ENCODE results near the gene PPP1R16B. TPM values are rescaled to one million over a fixed set of nuclear protein-coding genes. Genes with fewer than 3 reads are reported as not detected.

Gene PPP1R16B
- total RNA-seq, 2 experiments from 2014 or later, result 65.3 to 65.4 TPM

GRCh38 chr20:38863024-38863851 is 57.7 kb downstream of the PPP1R16B start:
- Mint-ChIP-seq H3K27me3 (no peaks in the 10 kb centered on the region), H3K36me3 (peaks cover 3% of the 10 kb centered on the region), H3K9me3 (no peaks in the 10 kb centered on the region), H3K4me3 (peak overlapping the region; percentile 22), H3K4me1 (peaks cover 57% of the 10 kb centered on the region), H3K27ac (peak overlapping the region; percentile 47)
- DNase-seq, result peak; percentile 64

GRCh38 chr20:38864662-38865061 is 59.2 kb downstream of the PPP1R16B start:
- no peaks in the 10 kb centered on the region for H3K9me3 Mint-ChIP-seq
- DNase-seq, result no peak
- peaks cover 7% of the 10 kb centered on the region for H3K36me3 Mint-ChIP-seq
- H3K4me3 Mint-ChIP-seq, result no peak overlapping the region
- H3K4me1 Mint-ChIP-seq, result peaks cover 47% of the 10 kb centered on the region
- no peak overlapping the region for H3K27ac Mint-ChIP-seq
- no peaks in the 10 kb centered on the region for H3K27me3 Mint-ChIP-seq

DNA sequence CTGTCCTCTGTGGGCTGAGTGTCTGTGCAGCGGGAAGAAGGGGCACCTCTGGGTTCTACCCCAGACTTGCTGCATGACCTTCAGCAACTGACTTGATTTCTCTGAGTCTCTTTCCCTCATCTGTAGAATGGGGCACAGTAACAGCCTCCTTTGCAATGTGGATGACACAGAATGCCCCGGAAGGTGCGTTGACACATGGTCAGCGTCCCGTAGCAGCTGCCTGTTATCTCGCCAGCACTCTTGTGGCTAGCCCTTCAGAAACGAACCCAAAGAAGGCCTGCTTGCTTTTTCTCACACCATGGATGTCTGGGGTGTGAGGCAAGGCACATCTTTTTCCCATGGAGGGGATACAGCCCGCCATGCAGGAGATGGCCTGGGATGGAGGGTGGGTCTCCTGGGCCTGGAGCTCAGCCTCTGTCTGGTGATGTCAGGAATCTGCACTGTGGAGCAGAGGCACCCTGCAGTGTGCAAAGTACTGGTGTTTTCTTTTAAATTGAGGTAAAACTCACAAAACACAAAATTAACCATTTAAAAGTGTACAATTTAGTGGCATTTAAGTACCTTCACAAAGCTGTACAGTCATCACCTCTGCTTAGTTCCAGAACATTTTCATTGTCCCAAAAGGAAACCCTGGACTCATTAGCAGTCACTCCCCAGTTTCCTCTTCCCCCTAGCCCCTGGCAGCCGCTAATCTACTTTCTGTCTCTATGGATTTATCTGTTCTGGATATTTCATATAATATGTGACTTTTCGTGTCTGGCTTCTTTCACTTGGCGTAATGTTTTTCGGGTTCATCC is 61.0 kb downstream of the PPP1R16B start:
- Mint-ChIP-seq H3K4me1 (peaks cover 51% of the 10 kb centered on the region), H3K27me3 (no peaks in the 10 kb centered on the region), H3K27ac (no peak overlapping the region), H3K9me3 (no peaks in the 10 kb centered on the region), H3K4me3 (no peak overlapping the region), H3K36me3 (peaks cover 14% of the 10 kb centered on the region)
- DNase-seq, result no peak

DNA sequence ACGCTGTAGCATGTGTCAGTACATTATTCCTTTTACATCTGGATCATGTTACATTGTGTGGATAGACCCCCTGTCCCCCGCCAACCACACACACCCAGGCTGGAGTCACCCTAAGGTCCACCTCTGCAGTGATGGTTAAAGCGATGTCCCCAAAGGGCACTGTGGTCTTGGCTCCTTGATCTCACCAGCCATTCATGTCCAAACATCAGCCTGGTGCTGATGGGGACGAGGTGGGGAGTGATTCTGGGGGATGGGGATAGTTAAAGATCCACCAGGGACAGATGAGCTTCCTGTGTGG is 61.5 kb downstream of the PPP1R16B start:
- H3K27ac Mint-ChIP-seq, result no peak overlapping the region
- H3K27me3 Mint-ChIP-seq, result no peaks in the 10 kb centered on the region
- H3K4me3 Mint-ChIP-seq, result no peak overlapping the region
- peaks cover 14% of the 10 kb centered on the region for H3K36me3 Mint-ChIP-seq
- H3K9me3 Mint-ChIP-seq, result no peaks in the 10 kb centered on the region
- H3K4me1 Mint-ChIP-seq, result peaks cover 50% of the 10 kb centered on the region
- DNase-seq, result no peak

DNA sequence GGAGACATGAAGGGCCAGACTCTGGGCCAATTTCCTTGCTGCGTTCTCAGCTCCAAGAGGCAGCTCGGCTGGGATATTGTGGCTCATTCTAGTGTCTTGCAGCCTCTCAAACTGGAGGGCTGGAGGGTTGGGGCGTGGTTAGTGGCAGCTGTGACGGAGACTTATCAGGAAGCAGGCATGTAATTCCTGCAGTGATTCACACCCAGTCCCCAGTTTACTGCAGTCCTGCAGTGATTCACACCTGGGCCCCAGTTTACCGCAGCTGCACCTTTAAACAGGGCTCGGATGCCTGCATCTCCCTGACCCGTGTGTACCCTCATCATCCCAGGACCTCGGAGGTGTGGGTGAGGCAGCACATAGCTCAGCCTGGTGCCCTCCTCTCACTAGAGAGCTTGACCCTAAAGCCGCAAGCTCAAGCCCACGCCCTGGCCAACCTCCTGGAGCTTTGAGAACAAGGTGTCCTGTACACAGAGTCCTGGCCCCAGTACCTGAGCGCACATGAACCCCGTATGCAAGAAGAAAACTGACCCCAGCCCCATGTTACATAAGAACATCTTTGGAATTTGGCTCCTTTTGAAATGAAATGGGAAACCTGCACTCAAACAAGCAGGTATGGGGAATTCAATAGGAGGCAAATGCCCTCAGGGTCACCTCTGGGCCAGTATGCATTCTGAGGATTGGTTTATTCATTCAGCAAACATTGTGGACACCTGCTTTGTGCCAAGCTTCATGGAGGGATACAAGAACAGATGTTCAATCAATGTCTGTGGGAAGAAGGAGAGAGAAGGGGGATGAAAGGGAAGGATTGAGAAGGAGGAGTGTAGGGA is 65.4 kb downstream of the PPP1R16B start:
- Mint-ChIP-seq H3K27me3 (no peaks in the 10 kb centered on the region), H3K27ac (peak overlapping the region; percentile 21), H3K9me3 (no peaks in the 10 kb centered on the region), H3K36me3 (peaks cover 26% of the 10 kb centered on the region), H3K4me1 (peaks cover 62% of the 10 kb centered on the region), H3K4me3 (no peak overlapping the region)
- no peak for DNase-seq

DNA sequence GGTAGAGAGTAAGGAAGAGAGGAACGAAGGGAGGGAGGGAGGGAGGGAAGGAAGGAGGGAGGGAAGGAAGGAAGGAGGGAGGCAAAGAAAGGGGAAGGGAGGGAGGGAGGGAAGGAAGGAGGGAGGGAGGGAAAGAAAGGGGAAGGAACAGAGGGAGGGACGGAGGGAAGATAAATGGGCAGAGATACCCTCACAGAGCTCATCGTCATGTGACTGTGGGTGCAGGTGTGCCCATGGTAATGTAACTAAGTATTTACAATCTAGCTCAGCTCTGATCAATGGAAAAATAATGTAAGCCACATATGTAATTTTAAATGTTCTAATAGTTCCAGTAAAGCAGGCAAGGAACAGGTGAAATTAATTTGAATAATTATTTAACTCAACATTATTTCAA is 66.1 kb downstream of the PPP1R16B start:
- Mint-ChIP-seq H3K27me3 (no peaks in the 10 kb centered on the region), H3K36me3 (peaks cover 26% of the 10 kb centered on the region), H3K4me3 (no peak overlapping the region), H3K4me1 (peaks cover 67% of the 10 kb centered on the region), H3K9me3 (no peaks in the 10 kb centered on the region), H3K27ac (no peak overlapping the region)
- no peak for DNase-seq

GRCh38 chr20:38872036-38872435 is 66.5 kb downstream of the PPP1R16B start:
- no peak for DNase-seq
- peaks cover 26% of the 10 kb centered on the region for H3K36me3 Mint-ChIP-seq
- peak overlapping the region; percentile 94 for H3K27ac Mint-ChIP-seq
- H3K27me3 Mint-ChIP-seq, result no peaks in the 10 kb centered on the region
- H3K4me1 Mint-ChIP-seq, result peaks cover 70% of the 10 kb centered on the region
- peak overlapping the region; percentile 58 for H3K4me3 Mint-ChIP-seq
- no peaks in the 10 kb centered on the region for H3K9me3 Mint-ChIP-seq

GRCh38 chr20:38872491-38873049 is 67.1 kb downstream of the PPP1R16B start:
- Mint-ChIP-seq H3K27me3 (no peaks in the 10 kb centered on the region), H3K4me1 (peaks cover 72% of the 10 kb centered on the region), H3K9me3 (no peaks in the 10 kb centered on the region), H3K4me3 (peak overlapping the region; percentile 58), H3K36me3 (peaks cover 28% of the 10 kb centered on the region), H3K27ac (peak overlapping the region; percentile 94)
- DNase-seq, result no peak

- no peaks in the 10 kb centered on the region for H3K9me3 Mint-ChIP-seq
- peaks cover 76% of the 10 kb centered on the region for H3K4me1 Mint-ChIP-seq
- DNase-seq, result peak; percentile 86
- H3K36me3 Mint-ChIP-seq, result peaks cover 31% of the 10 kb centered on the region
- no peaks in the 10 kb centered on the region for H3K27me3 Mint-ChIP-seq
- peak overlapping the region; percentile 58 for H3K4me3 Mint-ChIP-seq
- peak overlapping the region; percentile 94 for H3K27ac Mint-ChIP-seq
Observed at GRCh38 chr20:38873050-38873581, 67.6 kb downstream of the PPP1R16B start.

- no peaks in the 10 kb centered on the region for H3K27me3 Mint-ChIP-seq
- DNase-seq, result no peak
- H3K27ac Mint-ChIP-seq, result peak overlapping the region; percentile 94
- H3K9me3 Mint-ChIP-seq, result no peaks in the 10 kb centered on the region
- H3K4me3 Mint-ChIP-seq, result peak overlapping the region; percentile 69
- peaks cover 26% of the 10 kb centered on the region for H3K36me3 Mint-ChIP-seq
- H3K4me1 Mint-ChIP-seq, result peaks cover 83% of the 10 kb centered on the region
Observed at GRCh38 chr20:38874460-38875174, 69.1 kb downstream of the PPP1R16B start.

GRCh38 chr20:38875175-38875993 is 69.9 kb downstream of the PPP1R16B start:
- H3K4me1 Mint-ChIP-seq, result peaks cover 81% of the 10 kb centered on the region
- peaks cover 22% of the 10 kb centered on the region for H3K36me3 Mint-ChIP-seq
- peak; percentile 63 for DNase-seq
- H3K27me3 Mint-ChIP-seq, result no peaks in the 10 kb centered on the region
- no peaks in the 10 kb centered on the region for H3K9me3 Mint-ChIP-seq
- peak overlapping the region; percentile 94 for H3K27ac Mint-ChIP-seq
- peak overlapping the region; percentile 69 for H3K4me3 Mint-ChIP-seq

DNA sequence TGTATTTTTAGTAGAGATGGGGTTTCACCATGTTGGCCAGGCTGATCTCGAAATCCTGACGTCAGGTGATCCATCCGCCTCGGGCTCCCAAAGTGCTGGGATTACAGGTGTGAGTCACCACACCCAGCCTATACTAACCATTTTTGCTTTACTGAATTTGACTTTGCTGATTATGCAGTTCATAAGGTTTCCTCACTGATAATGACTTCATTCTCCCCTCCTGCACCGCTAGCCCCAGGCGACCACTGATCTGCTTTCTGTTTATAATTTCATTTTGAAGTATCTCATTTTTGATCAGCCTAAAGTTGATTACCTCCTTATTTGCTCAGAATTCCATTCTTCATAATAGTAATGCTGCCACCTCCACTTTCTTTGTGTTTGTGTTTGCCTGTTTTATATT is 72.0 kb downstream of the PPP1R16B start:
- Mint-ChIP-seq H3K36me3 (peaks cover 24% of the 10 kb centered on the region), H3K27ac (no peak overlapping the region), H3K9me3 (no peaks in the 10 kb centered on the region), H3K27me3 (no peaks in the 10 kb centered on the region), H3K4me1 (peaks cover 84% of the 10 kb centered on the region), H3K4me3 (no peak overlapping the region)
- no peak for DNase-seq

DNA sequence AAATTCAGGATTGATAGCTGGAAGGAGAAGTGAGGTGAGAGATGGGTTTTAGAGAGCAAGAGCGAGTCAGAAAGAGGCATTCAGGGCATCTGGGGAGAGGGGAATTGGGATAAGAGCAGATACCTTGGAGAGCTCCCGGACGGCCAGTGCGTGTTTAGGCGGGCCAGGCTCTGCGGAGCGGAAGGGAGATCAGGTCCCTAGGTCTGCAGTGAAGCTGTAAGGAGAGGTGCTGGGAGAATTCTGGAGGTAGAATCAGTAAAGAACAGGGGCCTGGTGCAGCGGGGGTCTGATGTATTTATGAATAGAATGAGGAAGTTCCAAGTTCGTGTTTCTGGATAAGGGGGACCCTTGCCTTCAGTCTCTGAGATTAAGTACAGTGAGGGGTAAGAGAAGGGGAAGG is 73.4 kb downstream of the PPP1R16B start:
- no peak for DNase-seq
- H3K9me3 Mint-ChIP-seq, result no peaks in the 10 kb centered on the region
- no peak overlapping the region for H3K4me3 Mint-ChIP-seq
- no peaks in the 10 kb centered on the region for H3K27me3 Mint-ChIP-seq
- peak overlapping the region; percentile 17 for H3K27ac Mint-ChIP-seq
- H3K4me1 Mint-ChIP-seq, result peaks cover 79% of the 10 kb centered on the region
- H3K36me3 Mint-ChIP-seq, result peaks cover 22% of the 10 kb centered on the region

All from activated naive CD8-positive, alpha-beta T cell treated with anti-CD3 and anti-CD28 coated beads for 36 hours (primary cell).